ENCODE results near the gene PDHX. TPM values are rescaled to one million over a fixed set of nuclear protein-coding genes. Genes with fewer than 3 reads are reported as not detected.
A peak's percentile ranks its signal among the peaks of the same experiment; 100 is the strongest.
"Not testable (repeated sequence)": the region's sequence is repeated elsewhere in the genome, so short reads cannot be mapped to it uniquely, and the experiment has no call there.

The PDHX gene
- total and polyA plus RNA-seq, 8 donors: 7.2 to 21.2 (median 13.9) TPM

GRCh38 chr11:34909415-34909814, 7.0 kb upstream of the PDHX start:
- intact Hi-C loops (cut with DNase I): no loop called here
- DNase-seq (no peak), FAIRE-seq (no peak), ATAC-seq (peak in 3 of 4 donors; percentile 13 to 24 (median 18))
- H3K36me3 ChIP-seq: no peaks in the 10 kb centered on the region
- H3K4me1 ChIP-seq: peaks cover 23 to 28% (median 24%) of the 10 kb centered on the region in 3 donors
- WGBS, 2 donors: 52 to 53% methylated on average over 6 of the region's 6 CpGs
- H3K9me3 ChIP-seq: no peaks in the 10 kb centered on the region
- H3K27ac ChIP-seq: no peak overlapping the region
- no peak overlapping the region for H3K4me3 ChIP-seq
- no peaks in the 10 kb centered on the region for H3K27me3 ChIP-seq
- no peak for TF ChIP-seq CTCF (IDR thresholded peaks at IDR 0.05)

GRCh38 chr11:34909955-34910354, 6.5 kb upstream of the PDHX start:
- FAIRE-seq (no peak), DNase-seq (no peak), ATAC-seq (peak; percentile 30 to 65 (median 38))
- Histone ChIP-seq H3K4me1 (peaks cover 24 to 28% (median 25%) of the 10 kb centered on the region in 3 donors), H3K27me3 (no peaks in the 10 kb centered on the region), H3K9me3 (no peaks in the 10 kb centered on the region), H3K4me3 (no peak overlapping the region), H3K36me3 (no peaks in the 10 kb centered on the region), H3K27ac (peak overlapping the region in 1 of 4 donors; percentile 17)
- TF ChIP-seq CTCF (IDR thresholded peaks at IDR 0.05): no peak
- intact Hi-C loops (cut with DNase I): no loop called here
- 49 to 50% methylated on average over 4 of the region's 4 CpGs for WGBS, 2 donors

GRCh38 chr11:34910817-34911216, 5.6 kb upstream of the PDHX start:
- no peak overlapping the region for H3K4me3 ChIP-seq
- DNase-seq: no peak
- H3K9me3 ChIP-seq: no peaks in the 10 kb centered on the region
- FAIRE-seq: no peak
- no peak for ATAC-seq
- H3K4me1 ChIP-seq: peaks cover 24 to 29% (median 28%) of the 10 kb centered on the region in 3 donors
- H3K27me3 ChIP-seq: no peaks in the 10 kb centered on the region
- no peak for TF ChIP-seq CTCF (IDR thresholded peaks at IDR 0.05)
- peak overlapping the region in 1 of 4 donors; percentile 17 for H3K27ac ChIP-seq
- H3K36me3 ChIP-seq: no peaks in the 10 kb centered on the region
- WGBS, 2 donors: 46 to 55% methylated on average over 1 of the region's 1 CpG
- intact Hi-C loops (cut with DNase I): no loop called here

- FAIRE-seq (no peak), DNase-seq (no peak), ATAC-seq (no peak)
- no peak for TF ChIP-seq CTCF (IDR thresholded peaks at IDR 0.05)
- intact Hi-C loops (cut with DNase I): no loop called here
- Histone ChIP-seq H3K27ac (no peak overlapping the region), H3K36me3 (no peaks in the 10 kb centered on the region), H3K27me3 (no peaks in the 10 kb centered on the region), H3K4me3 (no peak overlapping the region), H3K9me3 (no peaks in the 10 kb centered on the region), H3K4me1 (peaks cover 24 to 29% (median 28%) of the 10 kb centered on the region in 3 donors)
- WGBS, 2 donors: 68 to 79% methylated on average over 2 of the region's 2 CpGs
These were observed 4.7 kb upstream of the PDHX start for GRCh38 chr11:34911676-34912075.

GRCh38 chr11:34913556-34913955, 2.9 kb upstream of the PDHX start:
- H3K36me3 ChIP-seq; H3K9me3 ChIP-seq; intact Hi-C loops (cut with DNase I); DNase-seq; FAIRE-seq; H3K4me3 ChIP-seq; ATAC-seq; H3K27me3 ChIP-seq; H3K27ac ChIP-seq: not testable (repeated sequence)
- H3K4me1 ChIP-seq: peaks cover 29 to 42% (median 35%) of the 10 kb centered on the region in 3 donors
- 93 to 99% methylated on average over 10 of the region's 10 CpGs for WGBS, 2 donors

Data from pancreas (tissue), 10 donors.